ENCODE measurements around the gene HTRA3. TPM values are rescaled to one million over a fixed set of nuclear protein-coding genes. Genes with fewer than 3 reads are reported as not detected.

HTRA3 gene
- total and polyA plus RNA-seq, 4 donors = 0.36 to 1.2 (median 1.1) TPM

DNA sequence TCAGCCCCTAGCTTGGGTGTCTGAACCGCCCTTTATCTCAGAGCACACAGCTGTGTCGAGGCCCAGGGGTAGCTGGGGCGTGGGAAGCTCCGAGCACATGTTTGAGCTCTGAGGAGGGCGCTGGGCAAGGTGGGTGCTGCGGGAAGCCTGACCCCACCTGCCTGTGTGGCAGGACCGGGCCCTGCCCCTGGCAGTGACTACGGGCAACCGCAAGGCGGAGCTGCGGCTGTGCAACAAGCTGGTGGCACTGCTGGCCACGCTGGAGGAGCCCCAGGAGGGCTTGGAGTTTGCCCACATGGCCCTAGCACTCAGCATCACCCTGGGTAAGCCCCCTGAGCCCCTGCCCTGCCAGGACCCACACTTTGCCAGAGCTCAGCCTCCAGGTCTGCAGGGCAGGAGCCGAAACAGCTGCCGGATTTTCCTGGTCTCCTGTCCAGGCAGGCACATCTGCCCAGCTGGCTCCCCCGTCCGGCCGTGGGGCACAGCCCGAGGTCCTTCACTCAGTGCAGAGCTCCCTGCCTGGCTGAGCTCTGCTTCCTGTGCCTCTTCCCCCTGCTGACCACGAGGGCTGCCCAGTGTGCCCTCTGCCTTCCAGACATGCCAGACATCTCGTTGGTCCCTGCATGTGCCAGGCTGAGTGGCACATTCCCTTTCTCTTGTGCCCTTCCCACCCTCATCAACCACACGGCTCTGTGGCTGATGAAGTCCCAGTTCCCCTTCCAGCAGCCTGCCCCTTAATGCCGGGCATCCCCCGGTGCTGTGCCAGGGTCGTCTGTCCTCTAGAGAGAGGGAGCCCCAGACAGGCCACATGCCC lies 33.2 kb upstream of the HTRA3 start:
- 91% methylated on average over 24 of the region's 24 CpGs for WGBS
- no peak overlapping the region for H3K9ac ChIP-seq (ENCODE audit: low read depth in 1 of 2, low read length in 2 of 2)
- no peak for DNase-seq (ENCODE audit: low spot score)
- H3K4me1 ChIP-seq (ENCODE audit: control insufficient read depth in 4 of 4, insufficient read depth in 4 of 4, low read length in 3 of 4) = peaks cover 0 to 5% (median 2%) of the 10 kb centered on the region in 4 donors
- no peaks in the 10 kb centered on the region for H3K9me3 ChIP-seq (ENCODE audit: control insufficient read depth in 4 of 4, low read length in 3 of 4)
- TF ChIP-seq, protein P1, sequence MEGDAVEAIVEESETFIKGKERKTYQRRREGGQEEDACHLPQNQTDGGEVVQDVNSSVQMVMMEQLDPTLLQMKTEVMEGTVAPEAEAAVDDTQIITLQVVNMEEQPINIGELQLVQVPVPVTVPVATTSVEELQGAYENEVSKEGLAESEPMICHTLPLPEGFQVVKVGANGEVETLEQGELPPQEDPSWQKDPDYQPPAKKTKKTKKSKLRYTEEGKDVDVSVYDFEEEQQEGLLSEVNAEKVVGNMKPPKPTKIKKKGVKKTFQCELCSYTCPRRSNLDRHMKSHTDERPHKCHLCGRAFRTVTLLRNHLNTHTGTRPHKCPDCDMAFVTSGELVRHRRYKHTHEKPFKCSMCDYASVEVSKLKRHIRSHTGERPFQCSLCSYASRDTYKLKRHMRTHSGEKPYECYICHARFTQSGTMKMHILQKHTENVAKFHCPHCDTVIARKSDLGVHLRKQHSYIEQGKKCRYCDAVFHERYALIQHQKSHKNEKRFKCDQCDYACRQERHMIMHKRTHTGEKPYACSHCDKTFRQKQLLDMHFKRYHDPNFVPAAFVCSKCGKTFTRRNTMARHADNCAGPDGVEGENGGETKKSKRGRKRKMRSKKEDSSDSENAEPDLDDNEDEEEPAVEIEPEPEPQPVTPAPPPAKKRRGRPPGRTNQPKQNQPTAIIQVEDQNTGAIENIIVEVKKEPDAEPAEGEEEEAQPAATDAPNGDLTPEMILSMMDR (IDR thresholded peaks at IDR 0.05; ENCODE audit: low read depth, low read length, missing input control) = no peak
- TF ChIP-seq RAD21 (IDR thresholded peaks at IDR 0.05) (no peak), TAF1 (conservative IDR thresholded peaks at IDR 0.05) (no peak)
- no peak overlapping the region for H3K4me3 ChIP-seq (ENCODE audit: low read depth in 1 of 3, low read length in 3 of 3)
- H3K27me3 ChIP-seq (ENCODE audit: control insufficient read depth in 4 of 4, insufficient read depth in 4 of 4, low read length in 3 of 4) = no peaks in the 10 kb centered on the region
- peaks cover 18 to 57% (median 30%) of the 10 kb centered on the region in 4 donors for H3K36me3 ChIP-seq (ENCODE audit: control insufficient read depth in 4 of 4, insufficient read depth in 3 of 4, low read depth in 1 of 4, low read length in 3 of 4)
- no peak overlapping the region for H3K27ac ChIP-seq (ENCODE audit: low read depth in 1 of 2, low read length in 2 of 2)

DNA sequence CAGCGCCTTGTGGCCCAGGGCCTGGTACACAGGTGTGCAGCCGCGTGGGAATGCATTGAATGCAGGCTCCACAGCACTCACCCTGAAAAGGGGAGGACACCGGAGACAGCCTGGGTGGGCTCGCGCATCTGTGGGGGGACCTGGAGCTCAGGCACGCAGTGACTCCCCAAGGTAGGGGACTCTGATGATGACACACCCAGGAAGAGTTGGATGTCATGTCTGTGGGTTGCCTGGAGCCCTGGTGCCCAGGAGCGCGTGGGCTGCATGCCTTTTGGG lies 32.7 kb upstream of the HTRA3 start:
- no peak overlapping the region for H3K4me3 ChIP-seq (ENCODE audit: low read depth in 1 of 3, low read length in 3 of 3)
- no peak overlapping the region for H3K27ac ChIP-seq (ENCODE audit: low read depth in 1 of 2, low read length in 2 of 2)
- no peaks in the 10 kb centered on the region for H3K27me3 ChIP-seq (ENCODE audit: control insufficient read depth in 4 of 4, insufficient read depth in 4 of 4, low read length in 3 of 4)
- H3K9me3 ChIP-seq (ENCODE audit: control insufficient read depth in 4 of 4, low read length in 3 of 4) = no peaks in the 10 kb centered on the region
- TF ChIP-seq FOXA2 (IDR thresholded peaks at IDR 0.05) (no peak), HNF4A (conservative IDR thresholded peaks at IDR 0.05) (no peak), GABPA (IDR thresholded peaks at IDR 0.05 in 1 of 2, conservative IDR thresholded peaks at IDR 0.05 in 1 of 2) (no peak)
- TF ChIP-seq, protein P1 (IDR thresholded peaks at IDR 0.05; ENCODE audit: low read depth, low read length, missing input control) = no peak
- TF ChIP-seq, protein P2, sequence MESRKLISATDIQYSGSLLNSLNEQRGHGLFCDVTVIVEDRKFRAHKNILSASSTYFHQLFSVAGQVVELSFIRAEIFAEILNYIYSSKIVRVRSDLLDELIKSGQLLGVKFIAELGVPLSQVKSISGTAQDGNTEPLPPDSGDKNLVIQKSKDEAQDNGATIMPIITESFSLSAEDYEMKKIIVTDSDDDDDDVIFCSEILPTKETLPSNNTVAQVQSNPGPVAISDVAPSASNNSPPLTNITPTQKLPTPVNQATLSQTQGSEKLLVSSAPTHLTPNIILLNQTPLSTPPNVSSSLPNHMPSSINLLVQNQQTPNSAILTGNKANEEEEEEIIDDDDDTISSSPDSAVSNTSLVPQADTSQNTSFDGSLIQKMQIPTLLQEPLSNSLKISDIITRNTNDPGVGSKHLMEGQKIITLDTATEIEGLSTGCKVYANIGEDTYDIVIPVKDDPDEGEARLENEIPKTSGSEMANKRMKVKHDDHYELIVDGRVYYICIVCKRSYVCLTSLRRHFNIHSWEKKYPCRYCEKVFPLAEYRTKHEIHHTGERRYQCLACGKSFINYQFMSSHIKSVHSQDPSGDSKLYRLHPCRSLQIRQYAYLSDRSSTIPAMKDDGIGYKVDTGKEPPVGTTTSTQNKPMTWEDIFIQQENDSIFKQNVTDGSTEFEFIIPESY (IDR thresholded peaks at IDR 0.05) = no peak
- peaks cover 0 to 5% (median 2%) of the 10 kb centered on the region in 4 donors for H3K4me1 ChIP-seq (ENCODE audit: control insufficient read depth in 4 of 4, insufficient read depth in 4 of 4, low read length in 3 of 4)
- WGBS = 96% methylated on average over 9 of the region's 9 CpGs
- no peak overlapping the region for H3K9ac ChIP-seq (ENCODE audit: low read depth in 1 of 2, low read length in 2 of 2)
- H3K36me3 ChIP-seq (ENCODE audit: control insufficient read depth in 4 of 4, insufficient read depth in 3 of 4, low read depth in 1 of 4, low read length in 3 of 4) = peaks cover 20 to 59% (median 30%) of the 10 kb centered on the region in 4 donors
- DNase-seq (ENCODE audit: low spot score) = no peak

DNA sequence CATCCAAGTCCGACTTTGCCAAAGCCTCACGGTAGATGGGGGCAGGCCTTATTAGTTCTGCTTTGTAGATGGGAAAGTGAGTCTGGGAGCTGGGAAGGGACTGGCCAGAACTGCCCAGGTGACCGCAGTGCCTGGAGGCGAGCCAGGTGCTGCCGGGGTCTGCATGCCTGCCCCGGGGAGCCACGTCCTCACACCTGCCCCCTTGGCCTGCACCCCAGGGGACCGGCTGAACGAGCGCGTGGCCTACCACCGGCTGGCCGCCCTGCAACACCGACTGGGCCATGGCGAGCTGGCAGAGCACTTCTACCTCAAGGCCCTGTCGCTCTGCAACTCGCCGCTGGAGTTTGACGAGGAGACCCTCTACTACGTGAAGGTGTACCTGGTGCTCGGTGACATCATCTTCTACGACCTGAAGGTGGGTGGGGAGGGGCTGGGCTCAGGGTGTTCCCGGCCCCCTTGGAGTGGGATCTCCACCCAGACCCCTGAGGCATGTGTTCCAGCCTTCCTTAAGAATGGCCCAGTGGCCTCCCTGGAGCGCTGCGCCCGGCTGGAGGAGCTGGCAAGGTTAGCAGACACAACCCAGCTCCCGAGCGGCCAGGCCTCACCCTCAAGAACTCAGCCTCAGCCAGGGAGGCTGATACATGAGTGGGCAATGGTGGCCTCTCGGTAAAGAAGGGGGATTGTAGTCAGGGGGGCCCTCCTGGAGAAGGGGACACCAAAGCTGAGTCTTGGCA lies 32.1 kb upstream of the HTRA3 start:
- Histone ChIP-seq H3K36me3 (ENCODE audit: control insufficient read depth in 4 of 4, insufficient read depth in 3 of 4, low read depth in 1 of 4, low read length in 3 of 4) (peaks cover 20 to 59% (median 30%) of the 10 kb centered on the region in 4 donors), H3K4me1 (ENCODE audit: control insufficient read depth in 4 of 4, insufficient read depth in 4 of 4, low read length in 3 of 4) (peaks cover 0 to 8% (median 2%) of the 10 kb centered on the region in 4 donors), H3K9me3 (ENCODE audit: control insufficient read depth in 4 of 4, low read length in 3 of 4) (no peaks in the 10 kb centered on the region), H3K9ac (ENCODE audit: low read depth in 1 of 2, low read length in 2 of 2) (no peak overlapping the region), H3K27ac (ENCODE audit: low read depth in 1 of 2, low read length in 2 of 2) (no peak overlapping the region), H3K4me3 (ENCODE audit: low read depth in 1 of 3, low read length in 3 of 3) (no peak overlapping the region), H3K27me3 (ENCODE audit: control insufficient read depth in 4 of 4, insufficient read depth in 4 of 4, low read length in 3 of 4) (no peaks in the 10 kb centered on the region)
- no peak for DNase-seq (ENCODE audit: low spot score)
- 96% methylated on average over 29 of the region's 29 CpGs for WGBS
- TF ChIP-seq JUND (IDR thresholded peaks at IDR 0.05) (no peak), TAF1 (conservative IDR thresholded peaks at IDR 0.05) (no peak), HNF4A (conservative IDR thresholded peaks at IDR 0.05) (no peak), RAD21 (IDR thresholded peaks at IDR 0.05) (no peak), FOXA1 (IDR thresholded peaks at IDR 0.05) (no peak), NR2F2 (IDR thresholded peaks at IDR 0.05) (no peak), FOXA2 (IDR thresholded peaks at IDR 0.05) (no peak), YY1 (IDR thresholded peaks at IDR 0.05) (no peak), RXRA (IDR thresholded peaks at IDR 0.05) (no peak), HNF4G (IDR thresholded peaks at IDR 0.05) (no peak)
- TF ChIP-seq, protein P3, sequence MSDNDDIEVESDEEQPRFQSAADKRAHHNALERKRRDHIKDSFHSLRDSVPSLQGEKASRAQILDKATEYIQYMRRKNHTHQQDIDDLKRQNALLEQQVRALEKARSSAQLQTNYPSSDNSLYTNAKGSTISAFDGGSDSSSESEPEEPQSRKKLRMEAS (IDR thresholded peaks at IDR 0.05) = no peak
- TF ChIP-seq, protein P4, sequence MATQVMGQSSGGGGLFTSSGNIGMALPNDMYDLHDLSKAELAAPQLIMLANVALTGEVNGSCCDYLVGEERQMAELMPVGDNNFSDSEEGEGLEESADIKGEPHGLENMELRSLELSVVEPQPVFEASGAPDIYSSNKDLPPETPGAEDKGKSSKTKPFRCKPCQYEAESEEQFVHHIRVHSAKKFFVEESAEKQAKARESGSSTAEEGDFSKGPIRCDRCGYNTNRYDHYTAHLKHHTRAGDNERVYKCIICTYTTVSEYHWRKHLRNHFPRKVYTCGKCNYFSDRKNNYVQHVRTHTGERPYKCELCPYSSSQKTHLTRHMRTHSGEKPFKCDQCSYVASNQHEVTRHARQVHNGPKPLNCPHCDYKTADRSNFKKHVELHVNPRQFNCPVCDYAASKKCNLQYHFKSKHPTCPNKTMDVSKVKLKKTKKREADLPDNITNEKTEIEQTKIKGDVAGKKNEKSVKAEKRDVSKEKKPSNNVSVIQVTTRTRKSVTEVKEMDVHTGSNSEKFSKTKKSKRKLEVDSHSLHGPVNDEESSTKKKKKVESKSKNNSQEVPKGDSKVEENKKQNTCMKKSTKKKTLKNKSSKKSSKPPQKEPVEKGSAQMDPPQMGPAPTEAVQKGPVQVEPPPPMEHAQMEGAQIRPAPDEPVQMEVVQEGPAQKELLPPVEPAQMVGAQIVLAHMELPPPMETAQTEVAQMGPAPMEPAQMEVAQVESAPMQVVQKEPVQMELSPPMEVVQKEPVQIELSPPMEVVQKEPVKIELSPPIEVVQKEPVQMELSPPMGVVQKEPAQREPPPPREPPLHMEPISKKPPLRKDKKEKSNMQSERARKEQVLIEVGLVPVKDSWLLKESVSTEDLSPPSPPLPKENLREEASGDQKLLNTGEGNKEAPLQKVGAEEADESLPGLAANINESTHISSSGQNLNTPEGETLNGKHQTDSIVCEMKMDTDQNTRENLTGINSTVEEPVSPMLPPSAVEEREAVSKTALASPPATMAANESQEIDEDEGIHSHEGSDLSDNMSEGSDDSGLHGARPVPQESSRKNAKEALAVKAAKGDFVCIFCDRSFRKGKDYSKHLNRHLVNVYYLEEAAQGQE (IDR thresholded peaks at IDR 0.05) = no peak

Measured in liver (tissue), 9 donors.